ENCODE measurements around the gene TEX26.

The TEX26 gene

GRCh38 chr13:30925429-30925828, 7.0 kb upstream of the TEX26 start:
- TF ChIP-seq CREB1 (IDR thresholded peaks at IDR 0.05; ENCODE audit: low read depth) = no peak

GRCh38 chr13:30926781-30927180, 5.7 kb upstream of the TEX26 start:
- no peak for TF ChIP-seq CREB1 (IDR thresholded peaks at IDR 0.05; ENCODE audit: low read depth)
- no peak for TF ChIP-seq NFIC (IDR thresholded peaks at IDR 0.05)
- no peak for TF ChIP-seq CEBPB (IDR thresholded peaks at IDR 0.05)
- no peak for TF ChIP-seq USF1 (IDR thresholded peaks at IDR 0.05)
- no peak for TF ChIP-seq RAD21 (IDR thresholded peaks at IDR 0.05; ENCODE audit: low read depth)
- no peak for TF ChIP-seq FOXM1 (IDR thresholded peaks at IDR 0.05; ENCODE audit: borderline replicate concordance, low read depth)
- no peak for TF ChIP-seq EGR1 (IDR thresholded peaks at IDR 0.05)
- TF ChIP-seq MAX (IDR thresholded peaks at IDR 0.05) = no peak
- TF ChIP-seq TAF1 (IDR thresholded peaks at IDR 0.05; ENCODE audit: low read depth) = no peak
- no peak for TF ChIP-seq TCF12 (IDR thresholded peaks at IDR 0.05; ENCODE audit: low read depth)
- TF ChIP-seq ZBTB7A (IDR thresholded peaks at IDR 0.05; ENCODE audit: low read depth) = no peak
- TF ChIP-seq, protein P1, sequence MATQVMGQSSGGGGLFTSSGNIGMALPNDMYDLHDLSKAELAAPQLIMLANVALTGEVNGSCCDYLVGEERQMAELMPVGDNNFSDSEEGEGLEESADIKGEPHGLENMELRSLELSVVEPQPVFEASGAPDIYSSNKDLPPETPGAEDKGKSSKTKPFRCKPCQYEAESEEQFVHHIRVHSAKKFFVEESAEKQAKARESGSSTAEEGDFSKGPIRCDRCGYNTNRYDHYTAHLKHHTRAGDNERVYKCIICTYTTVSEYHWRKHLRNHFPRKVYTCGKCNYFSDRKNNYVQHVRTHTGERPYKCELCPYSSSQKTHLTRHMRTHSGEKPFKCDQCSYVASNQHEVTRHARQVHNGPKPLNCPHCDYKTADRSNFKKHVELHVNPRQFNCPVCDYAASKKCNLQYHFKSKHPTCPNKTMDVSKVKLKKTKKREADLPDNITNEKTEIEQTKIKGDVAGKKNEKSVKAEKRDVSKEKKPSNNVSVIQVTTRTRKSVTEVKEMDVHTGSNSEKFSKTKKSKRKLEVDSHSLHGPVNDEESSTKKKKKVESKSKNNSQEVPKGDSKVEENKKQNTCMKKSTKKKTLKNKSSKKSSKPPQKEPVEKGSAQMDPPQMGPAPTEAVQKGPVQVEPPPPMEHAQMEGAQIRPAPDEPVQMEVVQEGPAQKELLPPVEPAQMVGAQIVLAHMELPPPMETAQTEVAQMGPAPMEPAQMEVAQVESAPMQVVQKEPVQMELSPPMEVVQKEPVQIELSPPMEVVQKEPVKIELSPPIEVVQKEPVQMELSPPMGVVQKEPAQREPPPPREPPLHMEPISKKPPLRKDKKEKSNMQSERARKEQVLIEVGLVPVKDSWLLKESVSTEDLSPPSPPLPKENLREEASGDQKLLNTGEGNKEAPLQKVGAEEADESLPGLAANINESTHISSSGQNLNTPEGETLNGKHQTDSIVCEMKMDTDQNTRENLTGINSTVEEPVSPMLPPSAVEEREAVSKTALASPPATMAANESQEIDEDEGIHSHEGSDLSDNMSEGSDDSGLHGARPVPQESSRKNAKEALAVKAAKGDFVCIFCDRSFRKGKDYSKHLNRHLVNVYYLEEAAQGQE (IDR thresholded peaks at IDR 0.05; ENCODE audit: low read depth) = no peak
- TF ChIP-seq EP300 (IDR thresholded peaks at IDR 0.05; ENCODE audit: borderline replicate concordance) = no peak
- TF ChIP-seq TEAD4 (IDR thresholded peaks at IDR 0.05) = no peak

- TF ChIP-seq YY1 (IDR thresholded peaks at IDR 0.05; ENCODE audit: low read depth) (no peak), MAX (IDR thresholded peaks at IDR 0.05) (no peak), CEBPB (IDR thresholded peaks at IDR 0.05) (no peak), TEAD4 (IDR thresholded peaks at IDR 0.05) (no peak), ZBTB7A (IDR thresholded peaks at IDR 0.05; ENCODE audit: low read depth) (no peak), CREB1 (IDR thresholded peaks at IDR 0.05; ENCODE audit: low read depth) (no peak)
These were observed 4.9 kb upstream of the TEX26 start for GRCh38 chr13:30927595-30927994.

DNA sequence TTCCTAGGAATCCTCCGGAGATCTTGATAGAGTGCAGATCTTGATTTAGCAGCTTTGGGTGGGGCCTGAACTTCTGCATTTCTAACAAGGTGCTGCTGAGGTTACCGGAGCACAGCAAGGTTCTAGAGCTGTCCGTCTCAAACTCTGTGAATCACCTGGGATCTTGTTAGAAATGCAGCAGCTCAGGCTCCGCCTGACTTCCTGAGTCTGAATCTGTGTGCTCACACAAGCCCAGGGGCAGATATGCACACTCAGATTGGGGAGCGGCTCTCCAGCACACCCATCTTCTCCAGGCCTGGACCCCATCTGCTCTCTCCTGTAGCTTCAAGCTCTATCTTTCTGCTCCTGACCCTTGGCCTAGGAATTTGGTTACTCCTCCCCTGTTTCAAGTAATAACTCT, 3.5 kb upstream of the TEX26 start:
- TF ChIP-seq EGR1 (IDR thresholded peaks at IDR 0.05) = no peak
- no peak for TF ChIP-seq TEAD4 (IDR thresholded peaks at IDR 0.05)
- TF ChIP-seq CREB1 (IDR thresholded peaks at IDR 0.05; ENCODE audit: low read depth) = no peak
- no peak for TF ChIP-seq RAD21 (IDR thresholded peaks at IDR 0.05; ENCODE audit: low read depth)
- TF ChIP-seq MAX (IDR thresholded peaks at IDR 0.05) = no peak
- TF ChIP-seq ZBTB7A (IDR thresholded peaks at IDR 0.05; ENCODE audit: low read depth) = no peak
- TF ChIP-seq, protein P1 (IDR thresholded peaks at IDR 0.05; ENCODE audit: low read depth) = no peak
- TF ChIP-seq CEBPB (IDR thresholded peaks at IDR 0.05) = no peak
- no peak for TF ChIP-seq USF1 (IDR thresholded peaks at IDR 0.05)
- TF ChIP-seq TCF12 (IDR thresholded peaks at IDR 0.05; ENCODE audit: low read depth) = no peak
- TF ChIP-seq YY1 (IDR thresholded peaks at IDR 0.05; ENCODE audit: low read depth) = no peak
- TF ChIP-seq FOXM1 (IDR thresholded peaks at IDR 0.05; ENCODE audit: borderline replicate concordance, low read depth) = no peak
- TF ChIP-seq NFIC (IDR thresholded peaks at IDR 0.05) = no peak
- no peak for TF ChIP-seq TAF1 (IDR thresholded peaks at IDR 0.05; ENCODE audit: low read depth)

DNA sequence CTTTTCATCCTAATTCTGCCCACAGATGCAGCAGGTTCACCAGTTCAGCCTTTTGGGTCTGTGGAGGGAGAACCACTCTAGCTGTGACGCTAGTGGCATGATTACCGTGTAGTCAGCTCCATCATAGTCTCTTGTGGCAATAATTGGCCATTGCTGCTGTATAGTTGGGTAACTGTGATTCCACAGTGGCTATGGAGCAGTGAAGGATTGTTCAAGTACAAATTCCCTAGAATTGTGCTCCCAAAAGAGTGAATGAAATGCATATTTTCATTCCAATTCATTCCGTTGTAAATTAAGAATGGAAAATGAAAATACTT, 856 bp downstream of the TEX26 start:
- TF ChIP-seq TAF1 (IDR thresholded peaks at IDR 0.05; ENCODE audit: low read depth) (no peak), FOXM1 (IDR thresholded peaks at IDR 0.05; ENCODE audit: borderline replicate concordance, low read depth) (no peak), MAX (IDR thresholded peaks at IDR 0.05) (no peak)

- TF ChIP-seq EGR1 (IDR thresholded peaks at IDR 0.05) (no peak), ZBTB7A (IDR thresholded peaks at IDR 0.05; ENCODE audit: low read depth) (no peak), YY1 (IDR thresholded peaks at IDR 0.05; ENCODE audit: low read depth) (no peak), CREB1 (IDR thresholded peaks at IDR 0.05; ENCODE audit: low read depth) (no peak), TAF1 (IDR thresholded peaks at IDR 0.05; ENCODE audit: low read depth) (no peak), USF1 (IDR thresholded peaks at IDR 0.05) (no peak), MAX (IDR thresholded peaks at IDR 0.05) (no peak), EP300 (IDR thresholded peaks at IDR 0.05; ENCODE audit: borderline replicate concordance) (no peak), NFIC (IDR thresholded peaks at IDR 0.05) (no peak), CEBPB (IDR thresholded peaks at IDR 0.05) (no peak), FOXM1 (IDR thresholded peaks at IDR 0.05; ENCODE audit: borderline replicate concordance, low read depth) (no peak), TEAD4 (IDR thresholded peaks at IDR 0.05) (no peak), TCF12 (IDR thresholded peaks at IDR 0.05; ENCODE audit: low read depth) (no peak)
- TF ChIP-seq, protein P1 (IDR thresholded peaks at IDR 0.05; ENCODE audit: low read depth) = no peak
These were observed 1.9 kb downstream of the TEX26 start for GRCh38 chr13:30934381-30934780.

Measured in Ishikawa (cell line).